SIG-M5 treated with dmso at 0.1 percent for 504 hours (cell line): ENCODE results near the gene ZSCAN10.

Experiments used
- DNase-seq: peaks from one replicate; lab custom pipeline; 2025; ENCODE audit not compliant: unreplicated experiment; lab: John Stamatoyannopoulos, UW

ZSCAN10 gene

GRCh38 chr16:3112058-3112880 lies 13.2 kb upstream of the ZSCAN10 start, which contains the start of gene ZNF205:
TSS of gene ZNF205 (plus strand) at chr16:3112586. CDS start at chr16:3113431, 845 bp downstream.
- DNase-seq: no peak

- DNase-seq: peak; percentile 84
Measured at GRCh38 chr16:3106205-3106928, 7.3 kb upstream of the ZSCAN10 start.

- no peak for DNase-seq
Measured at GRCh38 chr16:3101841-3102470, 2.9 kb upstream of the ZSCAN10 start.

- DNase-seq: peak; percentile 46
Measured at GRCh38 chr16:3101018-3101840, 2.1 kb upstream of the ZSCAN10 start.

- DNase-seq: peak; percentile 85
Measured at GRCh38 chr16:3099732-3100499, 822 bp upstream of the ZSCAN10 start.

- DNase-seq: no peak
Measured at GRCh38 chr16:3099395-3099731, 269 bp upstream of the ZSCAN10 start.

GRCh38 chr16:3097266-3097665 lies 1.8 kb downstream of the ZSCAN10 start:
- no peak for DNase-seq

GRCh38 chr16:3096362-3096761 lies 2.7 kb downstream of the ZSCAN10 start:
- no peak for DNase-seq

GRCh38 chr16:3095869-3096268 lies 3.2 kb downstream of the ZSCAN10 start:
- DNase-seq: peak; percentile 81

GRCh38 chr16:3094289-3095027 lies 4.6 kb downstream of the ZSCAN10 start:
- DNase-seq: peak; percentile 47

- DNase-seq: no peak
Measured at GRCh38 chr16:3092501-3092941, 6.6 kb downstream of the ZSCAN10 start.

GRCh38 chr16:3091551-3091950 lies 7.5 kb downstream of the ZSCAN10 start:
- no peak for DNase-seq

GRCh38 chr16:3089717-3090592 lies 9.1 kb downstream of the ZSCAN10 start:
- no peak for DNase-seq

GRCh38 chr16:3088925-3089716 lies 10.0 kb downstream of the ZSCAN10 start:
- no peak for DNase-seq

- no peak for DNase-seq
Measured at GRCh38 chr16:3088450-3088849, 10.6 kb downstream of the ZSCAN10 start.

GRCh38 chr16:3087243-3088235 lies 11.6 kb downstream of the ZSCAN10 start:
- DNase-seq: no peak
